Activated CD8-positive, alpha-beta memory T cell treated with anti-CD3 and anti-CD28 coated beads, Interleukin-2, amount 50 U/mL, for 24 hours (primary cell): ENCODE measurements around the gene APBB2.

Experiments
- DNase-seq: peaks from one replicate; pipeline ENCODE4 v3.0.0-alpha.2; 2020; ENCODE audit errors: extremely low read depth

Gene APBB2

GRCh38 chr4:41215969-41216293 lies 1.6 kb upstream of the APBB2 start:
- DNase-seq, result no peak

- DNase-seq, result no peak
Measured at GRCh38 chr4:41215155-41215554, 813 bp upstream of the APBB2 start.

- no peak for DNase-seq
Measured at GRCh38 chr4:41214825-41215146, 444 bp upstream of the APBB2 start.

GRCh38 chr4:41213625-41214135 lies 662 bp downstream of the APBB2 start:
- DNase-seq, result no peak

GRCh38 chr4:41212616-41213203 lies 1.6 kb downstream of the APBB2 start:
- no peak for DNase-seq

GRCh38 chr4:41211951-41212615 lies 2.3 kb downstream of the APBB2 start:
- no peak for DNase-seq

- no peak for DNase-seq
Measured at GRCh38 chr4:41209901-41210300, 4.4 kb downstream of the APBB2 start.

- no peak for DNase-seq
Measured at GRCh38 chr4:41209187-41209586, 5.2 kb downstream of the APBB2 start.

- no peak for DNase-seq
Measured at GRCh38 chr4:41207291-41207831, 7.0 kb downstream of the APBB2 start.

GRCh38 chr4:41205854-41206460 lies 8.4 kb downstream of the APBB2 start:
- DNase-seq, result no peak

GRCh38 chr4:41205130-41205529 lies 9.2 kb downstream of the APBB2 start:
- no peak for DNase-seq

- no peak for DNase-seq
Measured at GRCh38 chr4:41204400-41204978, 9.9 kb downstream of the APBB2 start.

GRCh38 chr4:41203841-41204240 lies 10.5 kb downstream of the APBB2 start:
- no peak for DNase-seq

- DNase-seq, result no peak
Measured at GRCh38 chr4:41202820-41203568, 11.3 kb downstream of the APBB2 start.

- no peak for DNase-seq
Measured at GRCh38 chr4:41202356-41202755, 12.0 kb downstream of the APBB2 start.

GRCh38 chr4:41200486-41201017 lies 13.8 kb downstream of the APBB2 start:
- DNase-seq, result no peak

- DNase-seq, result no peak
Measured at GRCh38 chr4:41199788-41200187, 14.6 kb downstream of the APBB2 start.

GRCh38 chr4:41197996-41198395 lies 16.3 kb downstream of the APBB2 start:
- no peak for DNase-seq

GRCh38 chr4:41197495-41197894 lies 16.8 kb downstream of the APBB2 start:
- DNase-seq, result no peak

- DNase-seq, result no peak
Measured at GRCh38 chr4:41196633-41197332, 17.6 kb downstream of the APBB2 start.

GRCh38 chr4:41192136-41192535 lies 22.2 kb downstream of the APBB2 start:
- DNase-seq, result no peak
